ENCODE measurements around the gene PTPN1. TPM values are rescaled to one million over a fixed set of nuclear protein-coding genes. Genes with fewer than 3 reads are reported as not detected.
"Not testable (repeated sequence)": the region's sequence is repeated elsewhere in the genome, so short reads cannot be mapped to it uniquely, and the experiment has no call there.

The PTPN1 gene
- total RNA-seq, 1 donor, result 28.6 TPM

- no peaks in the 10 kb centered on the region for H3K9me3 ChIP-seq (ENCODE audit: low read depth, low read length)
- peaks cover 82% of the 10 kb centered on the region for H3K79me2 ChIP-seq (ENCODE audit: insufficient read depth, low read length)
- TF ChIP-seq CTCF (IDR thresholded peaks at IDR 0.05; ENCODE audit: extremely low read depth, low read depth, low read length), result no peak
- H3K4me2 ChIP-seq (ENCODE audit: insufficient read depth, low read length), result no peak overlapping the region
- H3K27ac ChIP-seq (ENCODE audit: low read depth, low read length), result peak overlapping the region; percentile 21
- H3K27me3 ChIP-seq (ENCODE audit: insufficient read depth, low read length), result no peaks in the 10 kb centered on the region
- no peak for DNase-seq (ENCODE audit: insufficient read length, low spot score, missing footprints)
- H4K20me1 ChIP-seq (ENCODE audit: insufficient read depth, low read length), result peaks cover 1% of the 10 kb centered on the region
- no peak overlapping the region for H2AFZ ChIP-seq (ENCODE audit: low read length)
- peaks cover 57% of the 10 kb centered on the region for H3K4me1 ChIP-seq (ENCODE audit: insufficient read depth, low read length)
- H3K4me3 ChIP-seq (ENCODE audit: insufficient read depth, low read length), result no peak overlapping the region
- no peaks in the 10 kb centered on the region for H3K36me3 ChIP-seq (ENCODE audit: insufficient read depth, low read length)
Measured at GRCh38 chr20:50537546-50538201, 27.5 kb downstream of the PTPN1 start.

GRCh38 chr20:50538276-50538675 lies 28.1 kb downstream of the PTPN1 start:
- H3K4me3 ChIP-seq (ENCODE audit: insufficient read depth, low read length), result no peak overlapping the region
- H2AFZ ChIP-seq (ENCODE audit: low read length), result no peak overlapping the region
- H3K4me1 ChIP-seq (ENCODE audit: insufficient read depth, low read length), result peaks cover 52% of the 10 kb centered on the region
- H3K27ac ChIP-seq (ENCODE audit: low read depth, low read length), result no peak overlapping the region
- H3K4me2 ChIP-seq (ENCODE audit: insufficient read depth, low read length), result no peak overlapping the region
- DNase-seq (ENCODE audit: insufficient read length, low spot score, missing footprints), result no peak
- no peaks in the 10 kb centered on the region for H3K36me3 ChIP-seq (ENCODE audit: insufficient read depth, low read length)
- no peak for TF ChIP-seq CTCF (IDR thresholded peaks at IDR 0.05; ENCODE audit: extremely low read depth, low read depth, low read length)
- H3K27me3 ChIP-seq (ENCODE audit: insufficient read depth, low read length), result no peaks in the 10 kb centered on the region
- H3K9me3 ChIP-seq (ENCODE audit: low read depth, low read length), result no peaks in the 10 kb centered on the region
- no peaks in the 10 kb centered on the region for H4K20me1 ChIP-seq (ENCODE audit: insufficient read depth, low read length)
- peaks cover 82% of the 10 kb centered on the region for H3K79me2 ChIP-seq (ENCODE audit: insufficient read depth, low read length)

GRCh38 chr20:50539798-50540197 lies 29.6 kb downstream of the PTPN1 start:
- Histone ChIP-seq H3K27ac (ENCODE audit: low read depth, low read length) (peak overlapping the region; percentile 12), H3K4me1 (ENCODE audit: insufficient read depth, low read length) (peaks cover 38% of the 10 kb centered on the region), H3K79me2 (ENCODE audit: insufficient read depth, low read length) (peaks cover 88% of the 10 kb centered on the region)
- DNase-seq (ENCODE audit: insufficient read length, low spot score, missing footprints); H2AFZ ChIP-seq (ENCODE audit: low read length); H3K36me3 ChIP-seq (ENCODE audit: insufficient read depth, low read length); H3K27me3 ChIP-seq (ENCODE audit: insufficient read depth, low read length); H3K4me3 ChIP-seq (ENCODE audit: insufficient read depth, low read length); H3K4me2 ChIP-seq (ENCODE audit: insufficient read depth, low read length); H4K20me1 ChIP-seq (ENCODE audit: insufficient read depth, low read length); H3K9me3 ChIP-seq (ENCODE audit: low read depth, low read length): not testable (repeated sequence)

GRCh38 chr20:50540620-50541605 lies 30.7 kb downstream of the PTPN1 start:
- H3K27me3 ChIP-seq (ENCODE audit: insufficient read depth, low read length), result no peaks in the 10 kb centered on the region
- peak overlapping the region; percentile 77 for H3K27ac ChIP-seq (ENCODE audit: low read depth, low read length)
- H3K36me3 ChIP-seq (ENCODE audit: insufficient read depth, low read length), result no peaks in the 10 kb centered on the region
- peak overlapping the region; percentile 25 for H3K4me3 ChIP-seq (ENCODE audit: insufficient read depth, low read length)
- peak; percentile 79 for DNase-seq (ENCODE audit: insufficient read length, low spot score, missing footprints)
- H3K9me3 ChIP-seq (ENCODE audit: low read depth, low read length), result no peaks in the 10 kb centered on the region
- H4K20me1 ChIP-seq (ENCODE audit: insufficient read depth, low read length), result peaks cover under 1% of the 10 kb centered on the region
- H3K79me2 ChIP-seq (ENCODE audit: insufficient read depth, low read length), result peaks cover 88% of the 10 kb centered on the region
- H3K4me2 ChIP-seq (ENCODE audit: insufficient read depth, low read length), result peak overlapping the region; percentile 75
- TF ChIP-seq CTCF (IDR thresholded peaks at IDR 0.05; ENCODE audit: extremely low read depth, low read depth, low read length), result peak; percentile 40
- peaks cover 29% of the 10 kb centered on the region for H3K4me1 ChIP-seq (ENCODE audit: insufficient read depth, low read length)
- no peak overlapping the region for H2AFZ ChIP-seq (ENCODE audit: low read length)

Measured in osteoblast (primary cell).